HepG2 (cell line): ENCODE measurements around the gene PDCD10. TPM values are rescaled to one million over a fixed set of nuclear protein-coding genes. Genes with fewer than 3 reads are reported as not detected.

ENCODE experiments used
- AHR ChIP-seq: IDR thresholded peaks from 2 replicates; pipeline ENCODE4 v1.6.1; 2018; ENCODE audit warnings: missing genetic modification reagents, missing compliant biosample characterization
- ARHGAP35 ChIP-seq: sonication (generic); formaldehyde crosslinking; IDR thresholded peaks from 2 replicates; pipeline ENCODE4 v1.9.0; 2022; ENCODE audit warnings: mild to moderate bottlenecking, inconsistent platforms, moderate library complexity, missing genetic modification reagents, borderline replicate concordance
- CCDC6 ChIP-seq: sonication (generic); formaldehyde crosslinking; IDR thresholded peaks from 2 replicates; pipeline ENCODE4 v1.8.1; 2022; ENCODE audit warnings: mild to moderate bottlenecking, missing genetic modification reagents, moderate library complexity
- CHD2 ChIP-seq: IDR thresholded peaks from 2 replicates; pipeline ENCODE4 v1.6.1; 2011; ENCODE audit warnings: low read depth, low read length, improper control_type of control experiment
- DNMT1 ChIP-seq: sonication (generic); formaldehyde crosslinking; IDR thresholded peaks from 2 replicates; pipeline ENCODE4 v1.5.1; 2020; ENCODE audit warnings: mild to moderate bottlenecking, missing genetic modification reagents
- GATAD1 ChIP-seq: IDR thresholded peaks from 2 replicates; pipeline ENCODE4 v1.6.1; 2016; ENCODE audit warnings: missing genetic modification reagents, missing compliant biosample characterization
- KMT2B ChIP-seq: IDR thresholded peaks from 2 replicates; pipeline ENCODE4 v1.6.1; 2016; ENCODE audit warnings: missing genetic modification reagents, missing compliant biosample characterization
- PHF20 ChIP-seq: sonication (generic); formaldehyde crosslinking; IDR thresholded peaks from 2 replicates; pipeline ENCODE4 v1.5.0; 2020; ENCODE audit warnings: mild to moderate bottlenecking, missing genetic modification reagents
- RELA ChIP-seq: sonication (generic); formaldehyde crosslinking; IDR thresholded peaks from 2 replicates; pipeline ENCODE4 v1.4.0; 2020; ENCODE audit warnings: missing genetic modification reagents
- RXRB ChIP-seq: IDR thresholded peaks from 2 replicates; pipeline ENCODE4 v1.6.1; 2016; ENCODE audit warnings: borderline replicate concordance, missing genetic modification reagents, missing compliant biosample characterization
- SIN3A ChIP-seq: IDR thresholded peaks from 2 replicates; pipeline ENCODE4 v1.6.1; 2011; ENCODE audit warnings: low read depth, mild to moderate bottlenecking, control low read depth, low read length, borderline replicate concordance
- TP53 ChIP-seq: sonication (generic); formaldehyde crosslinking; conservative IDR thresholded peaks from 2 replicates; pipeline ENCODE4 v1.4.0; 2020; ENCODE audit warnings: missing genetic modification reagents
- YEATS2 ChIP-seq: sonication (generic); formaldehyde crosslinking; IDR thresholded peaks from 2 replicates; pipeline ENCODE4 v1.4.0; 2020; ENCODE audit warnings: missing genetic modification reagents, borderline replicate concordance
- ZFP1 ChIP-seq: IDR thresholded peaks from 2 replicates; pipeline ENCODE4 v1.6.1; 2016
- ZNF354B ChIP-seq: sonication (generic); formaldehyde crosslinking; IDR thresholded peaks from 2 replicates; pipeline ENCODE4 v1.8.0; 2022; ENCODE audit warnings: mild to moderate bottlenecking, missing genetic modification reagents
- ZNF607 ChIP-seq: sonication (generic); formaldehyde crosslinking; IDR thresholded peaks from 2 replicates; pipeline ENCODE4 v1.5.1; 2020; ENCODE audit warnings: missing genetic modification reagents, mild to moderate bottlenecking, borderline replicate concordance
- ZNF709 ChIP-seq: sonication (generic); formaldehyde crosslinking; IDR thresholded peaks from 2 replicates; pipeline ENCODE4 v1.5.0; 2020; ENCODE audit warnings: mild to moderate bottlenecking, missing genetic modification reagents
- ZNF773 ChIP-seq: sonication (generic); formaldehyde crosslinking; IDR thresholded peaks from 2 replicates; pipeline ENCODE4 v1.4.0; 2020; ENCODE audit warnings: missing genetic modification reagents, borderline replicate concordance
- ZNF83 ChIP-seq: sonication (generic); formaldehyde crosslinking; IDR thresholded peaks from 2 replicates; pipeline ENCODE4 v1.4.0; 2020; ENCODE audit warnings: missing genetic modification reagents, mild to moderate bottlenecking, borderline replicate concordance
- ZSCAN5A ChIP-seq: sonication (generic); formaldehyde crosslinking; IDR thresholded peaks from 2 replicates; pipeline ENCODE4 v1.8.0; 2022; ENCODE audit warnings: mild to moderate bottlenecking, missing genetic modification reagents, borderline replicate concordance
- polyA plus RNA-seq, 8 experiments: library from polyadenylated mRNA; depleted of rRNA in 3 of 8; stranded (reverse) in 7 of 8; unstranded in 1 of 8; fragments of >200 nt; fragmentation: Illumina TruSeq in 4 of 8; extraction: Trizol in 4 of 8; gene quantifications; 2 replicates each; pipeline versions ENCODE4 v1.2.1 to v1.2.3, GENCODE V29; 2011 to 2016; ENCODE audit warnings: low read depth in 4 of 8, missing spikeins in 1 of 8, mixed read lengths in 1 of 8; ENCODE audit not compliant: insufficient read depth in 1 of 8
- total RNA-seq, 5 experiments: library from RNA; depleted of rRNA; stranded (reverse); fragments of >200 nt; fragmentation: Illumina TruSeq; extraction: Trizol; gene quantifications; 2 replicates each; pipeline ENCODE4 v1.2.3, GENCODE V29; 2016; ENCODE audit warnings: low read depth in 1 of 5
- TF ChIP-seq, protein P1 (sequence below): sonication (generic); formaldehyde crosslinking; IDR thresholded peaks from 2 replicates; pipeline ENCODE4 v1.4.0; 2020; ENCODE audit warnings: missing genetic modification reagents, borderline replicate concordance
- TF ChIP-seq, protein P2 (sequence below): IDR thresholded peaks from 2 replicates; pipeline ENCODE4 v1.6.1; 2016; ENCODE audit warnings: low read depth, control low read depth

The PDCD10 gene
- total and polyA plus RNA-seq, 2 of the 13 experiments (the other 11 are each of a cell fraction or from before 2014, with no cell fraction given): 48.5 to 53.9 TPM

DNA sequence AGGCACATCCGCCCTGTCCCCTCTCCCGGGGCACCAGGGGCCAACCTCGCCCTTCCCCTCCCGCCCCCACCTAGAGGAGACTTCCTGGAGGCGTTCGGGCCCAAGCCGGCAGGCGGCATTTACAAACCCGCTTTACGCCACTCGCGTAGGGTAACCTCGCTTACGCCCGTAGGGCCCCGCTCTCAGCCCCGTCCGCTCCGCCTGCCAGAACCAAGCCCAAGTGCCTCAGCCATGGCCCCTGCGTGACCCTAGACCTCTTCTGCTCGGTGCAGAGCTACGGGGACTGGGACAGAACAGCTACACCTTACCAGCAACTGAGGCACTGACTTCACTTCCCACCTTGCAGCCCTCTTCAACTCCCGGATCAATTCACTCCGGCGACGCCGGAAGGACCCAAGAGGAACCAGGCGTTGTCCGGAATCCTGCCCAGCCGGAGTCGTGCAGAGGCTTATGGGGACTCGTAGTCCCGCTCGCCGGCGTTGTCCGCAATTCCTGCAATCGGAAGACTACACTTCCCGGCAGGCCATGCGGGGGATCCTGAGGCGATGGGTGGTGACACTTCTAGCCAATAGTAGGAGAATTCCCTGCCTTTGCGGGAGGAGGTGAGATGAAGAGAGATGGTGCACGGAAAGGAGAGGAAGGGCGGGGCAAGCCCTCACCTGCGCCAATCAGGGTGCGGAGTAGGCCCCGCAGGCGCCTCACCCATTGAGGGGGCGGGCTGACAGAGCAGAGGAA lies at the start of gene PDCD10 (continued):
- TF ChIP-seq ZNF773 (CRISPR knock-in tag) (no peak), RXRB (CRISPR knock-in tag) (no peak), CHD2 (no peak), CCDC6 (no peak), PHF20 (CRISPR knock-in tag) (peak; percentile 83), SIN3A (peak; percentile 74; the same call in 1 of the 2 replicates), ZSCAN5A (CRISPR knock-in tag) (no peak; the same call in 1 of the 2 replicates), ZNF709 (CRISPR knock-in tag) (peak; percentile 17; the same call in 1 of the 2 replicates), DNMT1 (CRISPR knock-in tag) (no peak), RELA (no peak), YEATS2 (CRISPR knock-in tag) (peak; percentile 72; the same call in 1 of the 2 replicates), TP53 (no peak), GATAD1 (CRISPR knock-in tag) (peak; percentile 88), ZNF354B (CRISPR knock-in tag) (no peak), ZNF607 (CRISPR knock-in tag) (peak; percentile 65; the same call in 1 of the 2 replicates), ZFP1 (CRISPR knock-in tag) (no peak), ARHGAP35 (CRISPR knock-in tag) (peak; percentile 69; the same call in 1 of the 2 replicates), ZNF83 (CRISPR knock-in tag) (peak; percentile 66; the same call in 1 of the 2 replicates), KMT2B (peak; percentile 76; the same call in 1 of the 2 replicates), AHR (CRISPR knock-in tag) (no peak)
- TF ChIP-seq, protein P1, sequence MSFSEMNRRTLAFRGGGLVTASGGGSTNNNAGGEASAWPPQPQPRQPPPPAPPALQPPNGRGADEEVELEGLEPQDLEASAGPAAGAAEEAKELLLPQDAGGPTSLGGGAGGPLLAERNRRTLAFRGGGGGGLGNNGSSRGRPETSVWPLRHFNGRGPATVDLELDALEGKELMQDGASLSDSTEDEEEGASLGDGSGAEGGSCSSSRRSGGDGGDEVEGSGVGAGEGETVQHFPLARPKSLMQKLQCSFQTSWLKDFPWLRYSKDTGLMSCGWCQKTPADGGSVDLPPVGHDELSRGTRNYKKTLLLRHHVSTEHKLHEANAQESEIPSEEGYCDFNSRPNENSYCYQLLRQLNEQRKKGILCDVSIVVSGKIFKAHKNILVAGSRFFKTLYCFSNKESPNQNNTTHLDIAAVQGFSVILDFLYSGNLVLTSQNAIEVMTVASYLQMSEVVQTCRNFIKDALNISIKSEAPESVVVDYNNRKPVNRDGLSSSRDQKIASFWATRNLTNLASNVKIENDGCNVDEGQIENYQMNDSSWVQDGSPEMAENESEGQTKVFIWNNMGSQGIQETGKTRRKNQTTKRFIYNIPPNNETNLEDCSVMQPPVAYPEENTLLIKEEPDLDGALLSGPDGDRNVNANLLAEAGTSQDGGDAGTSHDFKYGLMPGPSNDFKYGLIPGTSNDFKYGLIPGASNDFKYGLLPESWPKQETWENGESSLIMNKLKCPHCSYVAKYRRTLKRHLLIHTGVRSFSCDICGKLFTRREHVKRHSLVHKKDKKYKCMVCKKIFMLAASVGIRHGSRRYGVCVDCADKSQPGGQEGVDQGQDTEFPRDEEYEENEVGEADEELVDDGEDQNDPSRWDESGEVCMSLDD (CRISPR knock-in tag): no peak
- TF ChIP-seq, protein P2, sequence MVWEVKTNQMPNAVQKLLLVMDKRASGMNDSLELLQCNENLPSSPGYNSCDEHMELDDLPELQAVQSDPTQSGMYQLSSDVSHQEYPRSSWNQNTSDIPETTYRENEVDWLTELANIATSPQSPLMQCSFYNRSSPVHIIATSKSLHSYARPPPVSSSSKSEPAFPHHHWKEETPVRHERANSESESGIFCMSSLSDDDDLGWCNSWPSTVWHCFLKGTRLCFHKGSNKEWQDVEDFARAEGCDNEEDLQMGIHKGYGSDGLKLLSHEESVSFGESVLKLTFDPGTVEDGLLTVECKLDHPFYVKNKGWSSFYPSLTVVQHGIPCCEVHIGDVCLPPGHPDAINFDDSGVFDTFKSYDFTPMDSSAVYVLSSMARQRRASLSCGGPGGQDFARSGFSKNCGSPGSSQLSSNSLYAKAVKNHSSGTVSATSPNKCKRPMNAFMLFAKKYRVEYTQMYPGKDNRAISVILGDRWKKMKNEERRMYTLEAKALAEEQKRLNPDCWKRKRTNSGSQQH (CRISPR knock-in tag): peak; percentile 47; the same call in 1 of the 2 replicates
